PC-3 (cell line): ENCODE results near the gene MAPK6. TPM values are rescaled to one million over a fixed set of nuclear protein-coding genes. Genes with fewer than 3 reads are reported as not detected.

Source experiments
- ATAC-seq: fragments of 200-7000 bp; cut with Tn5 transposase; 2 replicates; pipeline ENCODE4 v1.9.1; 2020; ENCODE audit warnings: mild to moderate bottlenecking, moderate library complexity
- BruUV-seq: library from RNA; stranded (reverse); fragments of 400-500 nt; replicated peaks from 2 replicates; lab custom pipeline; 2021; lab: Mats Ljungman, UMichigan
- CTCF ChIA-PET: fragments of 300-600 bp; sonication (Branson Sonifier 250); formaldehyde crosslinking; loops from one replicate; lab custom pipeline; 2022; ENCODE audit warnings: antibody characterized with exemption; lab: Charles Lee
- POLR2A ChIA-PET: fragments of 300-600 bp; sonication (Branson Sonifier 250); formaldehyde crosslinking; loops from one replicate; lab custom pipeline; 2022; ENCODE audit warnings: antibody characterized with exemption; ENCODE audit not compliant: unreplicated experiment; lab: Charles Lee
- DNase-seq: peaks from one replicate; pipeline ENCODE4 v3.0.0-alpha.2; 2015
- H2AFZ ChIP-seq: fragments of 300-600 bp; sonication (generic); 2 replicates; pipeline ENCODE4 v1.6.0; 2016; ENCODE audit warnings: antibody characterized with exemption, low read length
- H3F3A ChIP-seq: fragments of 300-600 bp; sonication (generic); one replicate; pipeline ENCODE4 v1.6.0; 2017; ENCODE audit warnings: antibody characterized with exemption, low read length, control low read depth, mild to moderate bottlenecking; ENCODE audit not compliant: unreplicated experiment
- H3K27ac ChIP-seq: fragments of 300-600 bp; sonication (generic); 2 replicates; pipeline ENCODE4 v1.5.1; 2016; ENCODE audit warnings: mild to moderate bottlenecking, low read length
- H3K27me3 ChIP-seq: fragments of 300-600 bp; sonication (generic); 2 replicates; pipeline ENCODE4 v1.6.1; 2016; ENCODE audit warnings: low read length, mixed read lengths
- H3K36me3 ChIP-seq: fragments of 300-600 bp; sonication (generic); 2 replicates; pipeline ENCODE4 v1.6.1; 2016; ENCODE audit warnings: low read depth, mixed run types, low read length, mixed read lengths
- H3K4me1 ChIP-seq: fragments of 300-600 bp; sonication (generic); 2 replicates; pipeline ENCODE4 v1.5.1; 2016; ENCODE audit warnings: low read length; ENCODE audit not compliant: insufficient read depth
- H3K4me2 ChIP-seq: fragments of 300-600 bp; sonication (generic); 2 replicates; pipeline ENCODE4 v1.6.0; 2016; ENCODE audit warnings: low read length
- H3K4me3 ChIP-seq: fragments of 300-600 bp; sonication (generic); 2 replicates; pipeline ENCODE4 v1.5.1; 2016; ENCODE audit warnings: mild to moderate bottlenecking, low read length, mixed read lengths
- H3K79me2 ChIP-seq: fragments of 300-600 bp; sonication (generic); 2 replicates; pipeline ENCODE4 v1.6.1; 2017; ENCODE audit warnings: low read length, mixed read lengths
- H3K9ac ChIP-seq: fragments of 300-600 bp; sonication (generic); 2 replicates; pipeline ENCODE4 v1.6.0; 2016; ENCODE audit warnings: mild to moderate bottlenecking, low read length
- H3K9me2 ChIP-seq: fragments of 300-600 bp; sonication (generic); replicated peaks from 2 replicates; pipeline ENCODE4 v1.6.1; 2016; ENCODE audit warnings: mixed run types, low read length, mixed read lengths
- H3K9me3 ChIP-seq: fragments of 300-600 bp; sonication (generic); 2 replicates; pipeline ENCODE4 v1.6.1; 2016; ENCODE audit warnings: low read length, mixed read lengths
- H4K20me1 ChIP-seq: fragments of 300-600 bp; sonication (generic); 2 replicates; pipeline ENCODE4 v1.6.1; 2016; ENCODE audit warnings: low read length, mixed read lengths
- CTCF ChIP-seq: fragments of 300-600 bp; sonication (generic); conservative IDR thresholded peaks from 2 replicates; pipeline ENCODE4 v1.5.1; 2017; ENCODE audit warnings: antibody characterized with exemption, low read depth, mild to moderate bottlenecking, low read length
- EZH2 ChIP-seq: fragments of 300-600 bp; sonication (generic); IDR thresholded peaks from one replicate; pipeline ENCODE4 v1.6.1; 2017; ENCODE audit warnings: antibody characterized with exemption, mild to moderate bottlenecking, low read length; ENCODE audit not compliant: unreplicated experiment
- EZH2phosphoT487 ChIP-seq: fragments of 300-600 bp; sonication (generic); IDR thresholded peaks from 2 replicates; pipeline ENCODE4 v1.6.1; 2018; ENCODE audit warnings: mild to moderate bottlenecking, antibody characterized with exemption, low read length, borderline replicate concordance
- intact Hi-C: fragments of 100-400 bp; cut with micrococcal nuclease; formaldehyde crosslinking; loops from 2 replicates; pipeline ENCODE4 v1.9.0; 2023
- total RNA-seq: library from RNA; depleted of rRNA; stranded (reverse); fragments of >200 nt; gene quantifications from 2 replicates; pipeline ENCODE4 v1.2.3, GENCODE V29; 2014

MAPK6 gene
- total RNA-seq, 1 experiment from 2014 or later, result 22.5 TPM

- ChIA-PET CTCF (interaction anchor here (0.6 kb wide), 1 partner anchor 93 kb away, joined by 8 read pairs; no protein-coding TSS in a partner anchor), POLR2A (no interaction called here)
- Histone ChIP-seq H3F3A (no peaks in the 10 kb centered on the region), H3K36me3 (no peaks in the 10 kb centered on the region), H2AFZ (no peak overlapping the region), H3K4me2 (peak overlapping the region; percentile 97), H3K27me3 (no peaks in the 10 kb centered on the region), H3K9ac (peak overlapping the region; percentile 88), H3K79me2 (peaks cover 66% of the 10 kb centered on the region), H4K20me1 (peaks cover 47% of the 10 kb centered on the region), H3K4me1 (peaks cover 26% of the 10 kb centered on the region), H3K9me2 (no peaks in the 10 kb centered on the region), H3K9me3 (no peaks in the 10 kb centered on the region), H3K4me3 (peak overlapping the region; percentile 98), H3K27ac (peak overlapping the region; percentile 76)
- TF ChIP-seq EZH2 (no peak), CTCF (no peak), EZH2phosphoT487 (no peak)
- intact Hi-C loops, result loop anchor here (1.0 to 2.0 kb wide), 3 partner anchors 33 to 74 kb away; no protein-coding TSS in a partner anchor
- BruUV-seq, result no TSS peak
- peak; percentile 71 for DNase-seq
- 0 out of 2 replicates have a peak, but pooled peaks have one; percentile 21 for ATAC-seq
Measured at GRCh38 chr15:52021128-52021671, 2.2 kb downstream of the MAPK6 start.

GRCh38 chr15:52021892-52022540 is 3.0 kb downstream of the MAPK6 start:
- ATAC-seq, result no peak
- H3K4me2 ChIP-seq, result peak overlapping the region; percentile 97
- CTCF ChIA-PET, result no interaction called here
- peaks cover 49% of the 10 kb centered on the region for H4K20me1 ChIP-seq
- no peaks in the 10 kb centered on the region for H3K36me3 ChIP-seq
- H2AFZ ChIP-seq, result no peak overlapping the region
- BruUV-seq, result no TSS peak
- H3K27me3 ChIP-seq, result no peaks in the 10 kb centered on the region
- no peak for DNase-seq
- intact Hi-C loops, result loop anchor here (1.0 to 2.0 kb wide), 4 partner anchors 32 to 73 kb away; no protein-coding TSS in a partner anchor
- no peaks in the 10 kb centered on the region for H3K9me3 ChIP-seq
- H3K27ac ChIP-seq, result no peak overlapping the region
- H3K4me3 ChIP-seq, result peak overlapping the region; percentile 98
- no peaks in the 10 kb centered on the region for H3K9me2 ChIP-seq
- no peaks in the 10 kb centered on the region for H3F3A ChIP-seq
- POLR2A ChIA-PET, result no interaction called here
- peaks cover 26% of the 10 kb centered on the region for H3K4me1 ChIP-seq
- peaks cover 74% of the 10 kb centered on the region for H3K79me2 ChIP-seq
- peak overlapping the region; percentile 88; the same call in 1 of the 2 replicates for H3K9ac ChIP-seq
- TF ChIP-seq CTCF (no peak), EZH2phosphoT487 (no peak), EZH2 (no peak)
